H1 (cell line): ENCODE data around the gene CES3.

Experiments used
- CEBPB ChIP-seq: IDR thresholded peaks from 2 replicates; pipeline ENCODE4 v1.6.1; 2012; ENCODE audit warnings: low read depth, low read length
- CREB1 ChIP-seq: IDR thresholded peaks from 2 replicates; pipeline ENCODE4 v1.6.1; 2012; ENCODE audit warnings: inconsistent platforms
- CTCF ChIP-seq, 3 experiments: IDR thresholded peaks; 1 replicate in 2 of 3; 2 replicates in 1 of 3; pipeline versions ENCODE4 v1.5.1 to v1.6.1; 2011; ENCODE audit warnings: low read length in 3 of 3, mild to moderate bottlenecking in 3 of 3, inconsistent platforms in 2 of 3, low read depth in 1 of 3, moderate library complexity in 1 of 3; ENCODE audit not compliant: insufficient read depth in 1 of 3; ENCODE audit errors: control extremely low read depth in 1 of 3
- EZH2 ChIP-seq: fragments of 200-600 bp; sonication (generic); IDR thresholded peaks from 2 replicates; pipeline ENCODE4 v1.7.1; 2012; ENCODE audit warnings: low read depth, mild to moderate bottlenecking, moderate library complexity, low read length, inconsistent platforms; ENCODE audit not compliant: severe bottlenecking
- HDAC6 ChIP-seq: IDR thresholded peaks from one replicate; pipeline ENCODE4 v1.7.1; 2012; ENCODE audit warnings: low read depth, mild to moderate bottlenecking, inconsistent platforms, low read length, moderate library complexity
- POLR2A ChIP-seq, 2 experiments: IDR thresholded peaks; 1 replicate in 1 of 2; 2 replicates in 1 of 2; pipeline ENCODE4 v1.6.1; 2011; ENCODE audit warnings: low read depth in 2 of 2, low read length in 2 of 2, mild to moderate bottlenecking in 2 of 2; ENCODE audit errors: control extremely low read depth in 1 of 2
- POLR2AphosphoS5 ChIP-seq: IDR thresholded peaks from 2 replicates; pipeline ENCODE4 v1.6.1; 2011; ENCODE audit warnings: low read depth, low read length
- SIX5 ChIP-seq: IDR thresholded peaks from 2 replicates; pipeline ENCODE4 v1.6.1; 2011; ENCODE audit warnings: mild to moderate bottlenecking, low read depth, low read length
- TAF1 ChIP-seq: IDR thresholded peaks from 2 replicates; pipeline ENCODE4 v1.6.1; 2011; ENCODE audit warnings: mild to moderate bottlenecking, low read depth, low read length
- TBP ChIP-seq: IDR thresholded peaks from 2 replicates; pipeline ENCODE4 v1.6.1; 2011; ENCODE audit warnings: low read depth, low read length, improper control_type of control experiment
- USF2 ChIP-seq: IDR thresholded peaks from 2 replicates; pipeline ENCODE4 v1.6.1; 2011; ENCODE audit warnings: low read length, improper control_type of control experiment
- YY1 ChIP-seq: IDR thresholded peaks from 2 replicates; pipeline ENCODE4 v1.6.1; 2011; ENCODE audit warnings: low read depth, mild to moderate bottlenecking, low read length

- TF ChIP-seq CTCF (IDR thresholded peaks at IDR 0.05; ENCODE audit: control extremely low read depth in 1 of 3, insufficient read depth in 1 of 3, low read depth in 1 of 3, low read length in 3 of 3) (peak; percentile 4 to 23 (median 8); a peak in 3 of 4 replicates), POLR2AphosphoS5 (no peak), YY1 (no peak), EZH2 (peak; percentile 60), CEBPB (no peak), TBP (no peak), HDAC6 (no peak), POLR2A (IDR thresholded peaks at IDR 0.05; ENCODE audit: control extremely low read depth in 1 of 2, low read depth in 2 of 2, low read length in 2 of 2) (no peak), USF2 (no peak), TAF1 (no peak), CREB1 (no peak), SIX5 (no peak)
Measured at GRCh38 chr16:67013823-67014633, 53.0 kb downstream of the CES3 start.
